CD4-positive, alpha-beta T cell treated with Interleukin-12 subunit alpha and Interleukin-12 subunit beta, for 1 hour (primary cell): ENCODE results near the gene SLC4A8.
"Not testable (repeated sequence)": the region's sequence is repeated elsewhere in the genome, so short reads cannot be mapped to it uniquely, and the experiment has no call there.

Experiments used
- DNase-seq: peaks from one replicate; pipeline ENCODE4 v3.0.0-alpha.2; 2020

Gene SLC4A8

GRCh38 chr12:51430196-51430895 lies 5.7 kb downstream of the SLC4A8 start:
- DNase-seq: no peak

- DNase-seq: no peak
These were observed 8.3 kb downstream of the SLC4A8 start for GRCh38 chr12:51432921-51433320.

- no peak for DNase-seq
These were observed 9.7 kb downstream of the SLC4A8 start for GRCh38 chr12:51434305-51434704.

GRCh38 chr12:51437431-51437830 lies 12.8 kb downstream of the SLC4A8 start:
- no peak for DNase-seq

GRCh38 chr12:51439330-51439729 lies 14.7 kb downstream of the SLC4A8 start:
- no peak for DNase-seq

- DNase-seq: no peak
These were observed 17.0 kb downstream of the SLC4A8 start for GRCh38 chr12:51441583-51441982.

GRCh38 chr12:51442324-51442723 lies 17.7 kb downstream of the SLC4A8 start:
- DNase-seq: no peak

- no peak for DNase-seq
These were observed 18.9 kb downstream of the SLC4A8 start for GRCh38 chr12:51443573-51443972.

GRCh38 chr12:51448618-51449256 lies 24.1 kb downstream of the SLC4A8 start:
- no peak for DNase-seq

GRCh38 chr12:51449580-51450246 lies 25.1 kb downstream of the SLC4A8 start:
- no peak for DNase-seq

GRCh38 chr12:51450333-51450732 lies 25.7 kb downstream of the SLC4A8 start:
- DNase-seq: no peak

- no peak for DNase-seq
These were observed 26.2 kb downstream of the SLC4A8 start for GRCh38 chr12:51450806-51451205.

GRCh38 chr12:51454016-51454415 lies 29.4 kb downstream of the SLC4A8 start:
- DNase-seq: not testable (repeated sequence)

GRCh38 chr12:51455050-51455449 lies 30.4 kb downstream of the SLC4A8 start:
- DNase-seq: not testable (repeated sequence)

GRCh38 chr12:51458635-51459034 lies 34.0 kb downstream of the SLC4A8 start:
- no peak for DNase-seq

GRCh38 chr12:51460519-51460918 lies 35.9 kb downstream of the SLC4A8 start:
- DNase-seq: no peak

GRCh38 chr12:51465491-51465890 lies 40.9 kb downstream of the SLC4A8 start:
- no peak for DNase-seq

GRCh38 chr12:51470116-51470515 lies 45.5 kb downstream of the SLC4A8 start:
- no peak for DNase-seq

GRCh38 chr12:51471111-51471864 lies 46.7 kb downstream of the SLC4A8 start:
- DNase-seq: no peak

- DNase-seq: no peak
These were observed 48.4 kb downstream of the SLC4A8 start for GRCh38 chr12:51472984-51473383.

- DNase-seq: no peak
These were observed 49.3 kb downstream of the SLC4A8 start for GRCh38 chr12:51473947-51474346.

GRCh38 chr12:51475543-51475942 lies 50.9 kb downstream of the SLC4A8 start:
- DNase-seq: no peak

GRCh38 chr12:51480978-51481377 lies 56.3 kb downstream of the SLC4A8 start:
- DNase-seq: no peak
